BLaER1 (cell line): ENCODE results near the gene GPR17.

Source experiments
- H3K27ac ChIP-seq: shearing (Covaris generic); formaldehyde crosslinking; 2 replicates; pipeline ENCODE4 v1.8.1; 2022
- H3K27me3 ChIP-seq: shearing (Covaris generic); formaldehyde crosslinking; 2 replicates; pipeline ENCODE4 v1.8.1; 2022
- H3K36me3 ChIP-seq: shearing (Covaris generic); formaldehyde crosslinking; 2 replicates; pipeline ENCODE4 v1.8.1; 2022
- H3K4me1 ChIP-seq: shearing (Covaris generic); formaldehyde crosslinking; 2 replicates; pipeline ENCODE4 v1.8.1; 2022
- H3K4me2 ChIP-seq: shearing (Covaris generic); formaldehyde crosslinking; 2 replicates; pipeline ENCODE4 v1.8.1; 2022
- H3K4me3 ChIP-seq: shearing (Covaris generic); formaldehyde crosslinking; 2 replicates; pipeline ENCODE4 v1.8.1; 2022
- H3K9ac ChIP-seq: shearing (Covaris generic); formaldehyde crosslinking; 2 replicates; pipeline ENCODE4 v1.8.1; 2022
- H3K9me3 ChIP-seq: shearing (Covaris generic); formaldehyde crosslinking; 2 replicates; pipeline ENCODE4 v1.8.1; 2022
- H4K20me1 ChIP-seq: shearing (Covaris generic); formaldehyde crosslinking; 2 replicates; pipeline ENCODE4 v1.8.1; 2022
- Cebpa-rat ChIP-seq: shearing (Covaris generic); IDR thresholded peaks from 2 replicates; pipeline ENCODE4 v1.8.1; 2022

GPR17 gene

GRCh38 chr2:127659408-127660290 is 13.7 kb downstream of the GPR17 start:
- Histone ChIP-seq H3K27ac (peak overlapping the region; percentile 44; the same call in 1 of the 2 replicates), H3K27me3 (peaks cover 21% of the 10 kb centered on the region), H4K20me1 (peaks cover 17% of the 10 kb centered on the region), H3K9ac (no peak overlapping the region), H3K4me3 (no peak overlapping the region), H3K36me3 (peaks cover 14% of the 10 kb centered on the region; the same call in 1 of the 2 replicates), H3K4me1 (peaks cover 43% of the 10 kb centered on the region), H3K9me3 (peaks cover 20% of the 10 kb centered on the region), H3K4me2 (peak overlapping the region; percentile 59)
- TF ChIP-seq Cebpa-rat = no peak

GRCh38 chr2:127660291-127660578 is 14.3 kb downstream of the GPR17 start:
- no peak overlapping the region for H3K9ac ChIP-seq
- H3K4me1 ChIP-seq = peaks cover 43% of the 10 kb centered on the region
- peaks cover 23% of the 10 kb centered on the region for H4K20me1 ChIP-seq
- H3K4me3 ChIP-seq = no peak overlapping the region
- peaks cover 27% of the 10 kb centered on the region for H3K27me3 ChIP-seq
- H3K9me3 ChIP-seq = peaks cover 26% of the 10 kb centered on the region
- peak overlapping the region; percentile 59; the same call in 1 of the 2 replicates for H3K4me2 ChIP-seq
- H3K36me3 ChIP-seq = peaks cover 17% of the 10 kb centered on the region; the same call in 1 of the 2 replicates
- H3K27ac ChIP-seq = no peak overlapping the region
- no peak for TF ChIP-seq Cebpa-rat

DNA sequence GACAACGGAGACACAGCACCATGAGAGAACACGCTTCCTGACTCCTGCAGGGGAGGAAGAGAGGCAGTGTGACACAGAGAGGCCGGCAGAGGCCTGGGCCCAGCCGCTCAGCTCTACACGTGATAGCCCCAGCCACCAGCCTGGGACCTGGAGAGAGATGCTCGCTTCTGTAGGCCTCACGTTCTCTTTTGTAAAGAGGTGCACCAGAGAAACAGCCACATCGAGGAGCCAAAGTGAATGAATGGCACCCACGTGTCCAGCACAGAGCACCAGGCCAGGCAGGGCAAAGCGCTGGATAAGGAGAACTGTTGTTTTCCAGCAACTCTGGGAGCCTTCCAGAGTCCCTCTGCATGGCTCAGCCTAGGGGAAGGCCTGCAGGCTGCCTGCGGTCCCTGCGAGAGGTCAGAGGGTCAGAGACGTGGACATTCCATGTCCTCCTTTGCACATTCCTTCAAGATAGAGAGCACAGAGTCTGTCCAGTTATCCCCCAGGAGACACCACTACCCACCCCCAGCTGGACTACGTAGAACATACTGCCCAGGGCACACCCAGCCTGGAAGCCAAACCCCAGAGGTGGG is 15.2 kb downstream of the GPR17 start:
- Histone ChIP-seq H3K4me2 (no peak overlapping the region), H3K36me3 (peaks cover 17% of the 10 kb centered on the region; the same call in 1 of the 2 replicates), H4K20me1 (peaks cover 32% of the 10 kb centered on the region), H3K9me3 (peaks cover 33% of the 10 kb centered on the region), H3K27me3 (peaks cover 36% of the 10 kb centered on the region), H3K4me3 (no peak overlapping the region), H3K9ac (no peak overlapping the region), H3K4me1 (peaks cover 40% of the 10 kb centered on the region), H3K27ac (no peak overlapping the region)
- TF ChIP-seq Cebpa-rat = no peak

GRCh38 chr2:127661949-127662510 is 16.1 kb downstream of the GPR17 start:
- TF ChIP-seq Cebpa-rat = no peak
- peaks cover 45% of the 10 kb centered on the region for H3K27me3 ChIP-seq
- peaks cover 33% of the 10 kb centered on the region for H4K20me1 ChIP-seq
- H3K9ac ChIP-seq = no peak overlapping the region
- H3K4me3 ChIP-seq = no peak overlapping the region
- peaks cover 17% of the 10 kb centered on the region; the same call in 1 of the 2 replicates for H3K36me3 ChIP-seq
- peaks cover 33% of the 10 kb centered on the region for H3K9me3 ChIP-seq
- H3K4me2 ChIP-seq = no peak overlapping the region
- H3K4me1 ChIP-seq = peaks cover 31% of the 10 kb centered on the region
- H3K27ac ChIP-seq = no peak overlapping the region

DNA sequence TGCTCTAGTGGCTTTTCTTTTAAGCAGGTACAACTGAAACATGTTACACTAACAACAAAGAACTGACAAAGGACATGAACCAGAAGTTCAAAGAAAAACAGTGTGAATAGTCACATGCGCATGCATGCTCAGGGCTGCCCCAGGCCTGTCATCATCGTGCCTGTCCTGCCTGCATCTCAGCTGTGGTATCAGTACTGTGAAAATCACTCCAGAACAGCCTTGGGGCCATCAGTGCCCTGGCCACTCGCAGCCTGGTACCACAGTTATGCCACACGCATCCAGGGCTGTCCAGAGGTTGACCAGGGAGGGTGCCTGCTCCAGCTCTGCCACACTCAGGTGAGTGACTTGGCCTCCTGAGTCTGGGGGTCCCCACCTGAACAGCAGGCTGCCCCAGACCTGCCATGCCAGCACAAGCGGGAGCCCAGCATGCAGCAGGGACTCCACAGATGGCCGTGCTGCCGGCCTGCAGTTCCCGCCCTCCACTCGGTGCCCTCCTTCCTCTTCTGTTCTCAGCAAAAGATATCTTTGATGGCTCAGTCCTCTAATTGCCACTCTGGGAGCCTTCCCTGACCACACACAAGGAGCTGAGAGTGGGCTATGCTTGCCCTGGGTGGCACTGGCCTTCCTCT is 17.1 kb downstream of the GPR17 start:
- H3K36me3 ChIP-seq = peaks cover 17% of the 10 kb centered on the region; the same call in 1 of the 2 replicates
- TF ChIP-seq Cebpa-rat = no peak
- no peak overlapping the region for H3K4me2 ChIP-seq
- peaks cover 21% of the 10 kb centered on the region for H3K4me1 ChIP-seq
- H3K27me3 ChIP-seq = peaks cover 45% of the 10 kb centered on the region
- peaks cover 33% of the 10 kb centered on the region for H3K9me3 ChIP-seq
- peaks cover 33% of the 10 kb centered on the region for H4K20me1 ChIP-seq
- no peak overlapping the region for H3K9ac ChIP-seq
- no peak overlapping the region for H3K27ac ChIP-seq
- H3K4me3 ChIP-seq = no peak overlapping the region

DNA sequence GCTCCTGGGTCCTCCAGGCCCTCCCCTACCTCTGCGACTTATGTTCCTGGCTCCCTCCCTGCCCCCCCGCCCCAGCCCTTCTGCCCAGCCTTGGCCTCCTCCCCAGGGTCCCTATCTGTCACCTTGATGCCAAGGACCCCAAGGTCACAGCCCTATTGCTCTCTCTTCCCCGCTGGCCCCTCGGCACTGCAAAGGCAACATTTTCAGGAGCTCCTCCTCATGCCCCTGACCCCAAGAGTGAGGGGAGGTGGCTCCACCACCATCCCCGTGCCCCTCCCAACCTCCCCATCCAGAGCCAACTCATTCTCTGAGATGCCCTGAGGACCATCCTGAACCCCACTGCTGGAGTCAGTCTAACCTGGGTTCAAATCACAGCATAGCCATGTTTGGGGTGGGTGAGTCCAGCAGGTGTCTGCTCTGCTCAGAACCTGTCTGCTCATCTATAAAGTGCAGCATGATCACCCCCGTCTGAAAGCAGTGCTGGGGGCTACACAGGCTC is 17.7 kb downstream of the GPR17 start:
- Histone ChIP-seq H3K36me3 (peaks cover 17% of the 10 kb centered on the region; the same call in 1 of the 2 replicates), H4K20me1 (peaks cover 33% of the 10 kb centered on the region)

GRCh38 chr2:127664065-127664894 is 18.3 kb downstream of the GPR17 start:
- no peak for TF ChIP-seq Cebpa-rat
- Histone ChIP-seq H3K27ac (no peak overlapping the region), H3K9ac (no peak overlapping the region), H3K9me3 (peaks cover 37% of the 10 kb centered on the region), H3K4me3 (0 out of 2 replicates have a peak overlapping the region, but pooled peaks have one; percentile 22), H4K20me1 (peaks cover 33% of the 10 kb centered on the region), H3K27me3 (peaks cover 45% of the 10 kb centered on the region), H3K4me1 (peaks cover 9% of the 10 kb centered on the region), H3K36me3 (peaks cover 17% of the 10 kb centered on the region; the same call in 1 of the 2 replicates), H3K4me2 (no peak overlapping the region)

More for the DNA sequence above, 17.7 kb downstream of the GPR17 start:
- H3K27me3 ChIP-seq = peaks cover 45% of the 10 kb centered on the region
- no peak overlapping the region for H3K4me2 ChIP-seq
- TF ChIP-seq Cebpa-rat = no peak
- no peak overlapping the region for H3K4me3 ChIP-seq
- H3K9me3 ChIP-seq = peaks cover 37% of the 10 kb centered on the region
- H3K27ac ChIP-seq = no peak overlapping the region
- no peak overlapping the region for H3K9ac ChIP-seq
- peaks cover 16% of the 10 kb centered on the region for H3K4me1 ChIP-seq

GRCh38 chr2:127664895-127665225 is 18.9 kb downstream of the GPR17 start:
- Histone ChIP-seq H3K36me3 (peaks cover 17% of the 10 kb centered on the region; the same call in 1 of the 2 replicates), H3K9me3 (peaks cover 35% of the 10 kb centered on the region), H3K4me2 (no peak overlapping the region), H4K20me1 (peaks cover 33% of the 10 kb centered on the region), H3K4me3 (0 out of 2 replicates have a peak overlapping the region, but pooled peaks have one; percentile 22), H3K27ac (no peak overlapping the region), H3K4me1 (peaks cover 3% of the 10 kb centered on the region), H3K27me3 (peaks cover 45% of the 10 kb centered on the region), H3K9ac (no peak overlapping the region)
- TF ChIP-seq Cebpa-rat = no peak
